NT2/D1 (cell line): ENCODE results near the gene YY1.

Experiments used
- SUZ12 ChIP-seq: IDR thresholded peaks from 2 replicates; pipeline ENCODE4 v1.6.1; 2011; ENCODE audit not compliant: insufficient read length, insufficient read depth; ENCODE audit errors: extremely low read depth
- YY1 ChIP-seq: IDR thresholded peaks from 2 replicates; pipeline ENCODE4 v1.6.1; 2011; ENCODE audit not compliant: insufficient read length, insufficient read depth
- ZNF274 ChIP-seq: IDR thresholded peaks from 2 replicates; pipeline ENCODE4 v1.6.1; 2011; ENCODE audit warnings: mild to moderate bottlenecking, low read depth, low read length

DNA sequence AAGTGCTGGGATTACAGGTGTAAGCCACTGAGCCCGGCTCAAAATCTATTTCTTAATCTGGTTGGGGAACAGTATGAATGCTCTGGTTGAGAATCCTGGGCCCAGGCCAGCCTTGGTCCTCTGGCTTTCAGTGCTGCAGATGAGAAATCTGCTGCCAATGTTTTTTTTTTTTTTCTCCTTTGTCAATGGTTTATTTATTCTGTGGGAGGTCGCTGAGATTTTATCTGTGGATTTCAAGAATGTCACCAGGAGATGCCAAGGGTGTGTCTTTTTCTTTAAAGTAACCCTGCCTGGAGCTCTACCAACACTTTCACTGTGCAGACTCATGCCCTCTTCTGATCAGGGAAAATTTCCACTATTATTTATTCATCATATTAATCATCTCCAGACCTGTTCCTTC is 63.7 kb downstream of the YY1 start:
- TF ChIP-seq YY1 (no peak), ZNF274 (no peak), SUZ12 (no peak)
